Panc1 (cell line): ENCODE measurements around the gene PUS1.

Source experiments
- CTCF ChIP-seq: fragments of 450-650 bp; IDR thresholded peaks from 2 replicates; pipeline ENCODE4 v1.5.1; 2017; ENCODE audit warnings: mild to moderate bottlenecking
- POLR2AphosphoS5 ChIP-seq: IDR thresholded peaks from 2 replicates; pipeline ENCODE4 v1.6.1; 2012; ENCODE audit warnings: mild to moderate bottlenecking, low read depth, low read length, moderate library complexity
- REST ChIP-seq, 2 experiments: IDR thresholded peaks; 2 replicates each; pipeline ENCODE4 v1.6.1; 2011 to 2012; ENCODE audit warnings: low read depth in 2 of 2, control low read depth in 1 of 2, low read length in 1 of 2, mild to moderate bottlenecking in 1 of 2, moderate library complexity in 1 of 2; ENCODE audit not compliant: insufficient read depth in 1 of 2
- SIN3A ChIP-seq: IDR thresholded peaks from 2 replicates; pipeline ENCODE4 v1.6.1; 2012; ENCODE audit warnings: low read depth, mild to moderate bottlenecking, low read length, moderate library complexity, borderline replicate concordance; ENCODE audit not compliant: insufficient read depth
- TCF7L2 ChIP-seq: IDR thresholded peaks from 2 replicates; pipeline ENCODE4 v1.6.1; 2011; ENCODE audit warnings: mild to moderate bottlenecking, low read depth, low read length, inconsistent platforms

DNA sequence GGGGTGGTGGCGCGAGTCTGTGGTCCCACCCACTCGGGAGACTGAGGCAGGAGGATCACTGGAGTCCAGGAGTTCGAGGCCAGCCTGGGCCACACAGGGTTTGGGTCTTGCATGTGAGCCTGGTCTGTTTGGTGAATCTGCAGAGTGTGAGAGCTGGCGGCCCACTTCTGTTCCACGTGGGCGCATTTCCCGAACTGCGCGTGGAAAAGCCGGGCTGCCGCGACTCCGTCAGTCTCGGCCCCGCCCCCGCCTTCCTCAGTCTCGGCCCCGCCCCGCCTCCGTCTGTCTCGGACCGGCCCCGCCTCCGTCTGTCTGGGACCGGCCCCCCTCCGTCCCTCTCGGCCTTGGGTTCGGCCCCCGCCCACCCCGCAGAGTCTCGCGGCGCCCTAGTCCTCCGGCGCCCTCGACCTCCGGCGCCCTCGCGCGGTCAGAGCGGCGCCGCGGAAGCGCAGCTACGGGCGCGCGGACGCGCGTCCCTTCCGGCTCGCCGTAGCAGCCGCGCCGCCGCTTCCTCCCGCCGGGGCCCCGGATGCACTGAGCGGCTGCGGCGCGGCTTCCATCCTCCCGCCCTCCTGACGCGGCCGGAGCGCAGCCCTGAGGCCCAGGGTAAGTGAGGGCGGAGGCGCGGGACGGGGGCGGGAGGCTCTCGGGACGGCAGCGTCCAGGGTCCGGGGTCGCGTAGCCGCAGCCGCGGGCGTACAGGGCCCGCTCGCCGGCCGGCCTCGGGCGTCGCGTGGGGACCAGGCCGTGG, 20.5 kb downstream of the PUS1 start, which contains the start of gene EP400:
- TF ChIP-seq CTCF (peak; percentile 94), TCF7L2 (0 out of 2 replicates have a peak, but pooled peaks have one; percentile 3), REST (IDR thresholded peaks at IDR 0.05; ENCODE audit: insufficient read depth in 1 of 2, low read depth in 2 of 2, low read length in 1 of 2) (0 out of 4 replicates have a peak, but pooled peaks of 1 of the 2 experiments have one; percentile 21), SIN3A (peak; percentile 95; the same call in 1 of the 2 replicates), POLR2AphosphoS5 (peak; percentile 57)
